Activated naive CD4-positive, alpha-beta T cell treated with anti-CD3 and anti-CD28 coated beads for 36 hours (primary cell): ENCODE results near the gene OSTF1. TPM values are rescaled to one million over a fixed set of nuclear protein-coding genes. Genes with fewer than 3 reads are reported as not detected.

Experiments
- CTCF ChIA-PET: fragments of 350-600 bp; sonication (Branson Sonifier 250); formaldehyde crosslinking; loops from one replicate; lab custom pipeline; 2021; ENCODE audit warnings: antibody characterized with exemption; lab: Charles Lee
- DNase-seq: peaks from one replicate; pipeline ENCODE4 v3.0.0-alpha.2; 2020
- H3K27ac Mint-ChIP-seq: one replicate; pipeline ENCODE4 v1.8.0; 2021; ENCODE audit warnings: mild to moderate bottlenecking, mixed read lengths
- H3K27me3 Mint-ChIP-seq: one replicate; pipeline ENCODE4 v1.8.0; 2021; ENCODE audit warnings: low read depth, mixed read lengths
- H3K36me3 Mint-ChIP-seq: one replicate; pipeline ENCODE4 v1.8.0; 2021; ENCODE audit warnings: low read depth, mixed read lengths
- H3K4me1 Mint-ChIP-seq: one replicate; pipeline ENCODE4 v1.8.0; 2021; ENCODE audit warnings: low read depth, mixed read lengths
- H3K4me3 Mint-ChIP-seq: one replicate; pipeline ENCODE4 v1.8.0; 2021; ENCODE audit warnings: mild to moderate bottlenecking, moderate library complexity, mixed read lengths
- H3K9me3 Mint-ChIP-seq: one replicate; pipeline ENCODE4 v1.8.0; 2021; ENCODE audit warnings: mixed read lengths
- intact Hi-C: fragments of 100-400 bp; cut with micrococcal nuclease; formaldehyde crosslinking; loops from one replicate; pipeline ENCODE4 v1.15.1; 2023
- total RNA-seq, 2 experiments: library from RNA; stranded (reverse); gene quantifications; one replicate each; pipeline ENCODE4 v1.2.3, GENCODE V29; 2021

OSTF1 gene
- total RNA-seq, 2 experiments from 2014 or later, result 102 to 104 TPM

GRCh38 chr9:75087289-75087823 is 958 bp upstream of the OSTF1 start:
- Mint-ChIP-seq H3K4me1 (peaks cover 56% of the 10 kb centered on the region), H3K9me3 (no peaks in the 10 kb centered on the region), H3K4me3 (peak overlapping the region; percentile 94), H3K27me3 (no peaks in the 10 kb centered on the region), H3K36me3 (peaks cover 2% of the 10 kb centered on the region), H3K27ac (peak overlapping the region; percentile 94)
- DNase-seq, result peak; percentile 66
- CTCF ChIA-PET, result interaction anchor here (0.6 to 1.4 kb wide), 6 partner anchors 16 to 303 kb away, joined by 3 to 5 read pairs (median 3); no protein-coding TSS in a partner anchor
- intact Hi-C loops, result loop anchor here (1.0 to 5.0 kb wide), 10 partner anchors 10 to 1955 kb away; partner anchors contain the start of genes ANXA1, CARNMT1, PCSK5 and RFK

- Mint-ChIP-seq H3K4me1 (peaks cover 61% of the 10 kb centered on the region), H3K9me3 (no peaks in the 10 kb centered on the region), H3K27me3 (no peaks in the 10 kb centered on the region), H3K27ac (peak overlapping the region; percentile 93), H3K36me3 (peaks cover 3% of the 10 kb centered on the region), H3K4me3 (peak overlapping the region; percentile 95)
- peak; percentile 36 for DNase-seq
- CTCF ChIA-PET, result interaction anchor here (0.9 to 1.4 kb wide), 4 partner anchors 62 to 136 kb away, joined by 3 to 5 read pairs (median 4); partner anchors contain the start of gene C9orf40
- intact Hi-C loops, result loop anchor here (1.0 to 5.0 kb wide), 7 partner anchors 59 to 1957 kb away; partner anchors contain the start of genes ANXA1, PCSK5 and RFK
Observed at GRCh38 chr9:75088646-75089372, 495 bp downstream of the OSTF1 start.

GRCh38 chr9:75089373-75089766 is 1.1 kb downstream of the OSTF1 start:
- H3K27me3 Mint-ChIP-seq, result no peaks in the 10 kb centered on the region
- CTCF ChIA-PET, result interaction anchor here (1.0 to 1.1 kb wide), 2 partner anchors 62 to 96 kb away, joined by 3 to 5 read pairs; no protein-coding TSS in a partner anchor
- peak overlapping the region; percentile 93 for H3K27ac Mint-ChIP-seq
- H3K4me1 Mint-ChIP-seq, result peaks cover 61% of the 10 kb centered on the region
- H3K36me3 Mint-ChIP-seq, result peaks cover 3% of the 10 kb centered on the region
- intact Hi-C loops, result loop anchor here (1.0 to 5.0 kb wide), 7 partner anchors 59 to 1957 kb away; partner anchors contain the start of genes ANXA1, PCSK5 and RFK
- H3K4me3 Mint-ChIP-seq, result peak overlapping the region; percentile 95
- DNase-seq, result no peak
- H3K9me3 Mint-ChIP-seq, result no peaks in the 10 kb centered on the region

GRCh38 chr9:75090579-75090978 is 2.3 kb downstream of the OSTF1 start:
- CTCF ChIA-PET, result interaction anchor here (0.6 kb wide), 1 partner anchor 40 kb away, joined by 3 read pairs; no protein-coding TSS in a partner anchor
- peaks cover 3% of the 10 kb centered on the region for H3K36me3 Mint-ChIP-seq
- intact Hi-C loops, result loop anchor here (2.0 kb wide), 2 partner anchors 14 to 34 kb away; no protein-coding TSS in a partner anchor
- H3K4me3 Mint-ChIP-seq, result peak overlapping the region; percentile 95
- no peaks in the 10 kb centered on the region for H3K9me3 Mint-ChIP-seq
- DNase-seq, result no peak
- peaks cover 63% of the 10 kb centered on the region for H3K4me1 Mint-ChIP-seq
- no peak overlapping the region for H3K27ac Mint-ChIP-seq
- no peaks in the 10 kb centered on the region for H3K27me3 Mint-ChIP-seq

GRCh38 chr9:75092766-75093165 is 4.5 kb downstream of the OSTF1 start:
- Mint-ChIP-seq H3K9me3 (no peaks in the 10 kb centered on the region), H3K27me3 (no peaks in the 10 kb centered on the region), H3K4me1 (peaks cover 67% of the 10 kb centered on the region), H3K36me3 (peaks cover 5% of the 10 kb centered on the region), H3K27ac (no peak overlapping the region), H3K4me3 (no peak overlapping the region)
- CTCF ChIA-PET, result interaction anchor here (0.7 to 1.1 kb wide), 3 partner anchors 52 to 93 kb away, joined by 3 to 5 read pairs (median 3); no protein-coding TSS in a partner anchor
- intact Hi-C loops, result loop anchor here (2.0 kb wide), 1 partner anchor 18 kb away; no protein-coding TSS in a partner anchor
- DNase-seq, result no peak

GRCh38 chr9:75096796-75097195 is 8.5 kb downstream of the OSTF1 start:
- Mint-ChIP-seq H3K4me1 (peaks cover 60% of the 10 kb centered on the region), H3K4me3 (no peak overlapping the region), H3K9me3 (no peaks in the 10 kb centered on the region), H3K36me3 (peaks cover 13% of the 10 kb centered on the region), H3K27me3 (no peaks in the 10 kb centered on the region), H3K27ac (no peak overlapping the region)
- DNase-seq, result no peak
- intact Hi-C loops, result no loop called here
- CTCF ChIA-PET, result interaction anchor here (0.6 kb wide), 1 partner anchor 10 kb away, joined by 4 read pairs; no protein-coding TSS in a partner anchor

GRCh38 chr9:75101004-75101588 is 12.8 kb downstream of the OSTF1 start:
- Mint-ChIP-seq H3K4me1 (peaks cover 59% of the 10 kb centered on the region), H3K4me3 (no peak overlapping the region), H3K9me3 (no peaks in the 10 kb centered on the region), H3K27ac (no peak overlapping the region), H3K27me3 (no peaks in the 10 kb centered on the region), H3K36me3 (peaks cover 19% of the 10 kb centered on the region)
- DNase-seq, result no peak
- CTCF ChIA-PET, result interaction anchor here (0.5 to 0.7 kb wide), 3 partner anchors 86 to 1943 kb away, joined by 3 to 5 read pairs (median 5); no protein-coding TSS in a partner anchor
- intact Hi-C loops, result no loop called here

- DNase-seq, result no peak
- CTCF ChIA-PET, result no interaction called here
- Mint-ChIP-seq H3K4me1 (peaks cover 51% of the 10 kb centered on the region), H3K4me3 (no peak overlapping the region), H3K9me3 (no peaks in the 10 kb centered on the region), H3K27me3 (no peaks in the 10 kb centered on the region), H3K36me3 (peaks cover 17% of the 10 kb centered on the region), H3K27ac (no peak overlapping the region)
- intact Hi-C loops, result no loop called here
Observed at GRCh38 chr9:75102177-75102790, 14.0 kb downstream of the OSTF1 start.

GRCh38 chr9:75104607-75105006 is 16.3 kb downstream of the OSTF1 start:
- DNase-seq, result no peak
- Mint-ChIP-seq H3K4me3 (no peak overlapping the region), H3K4me1 (peaks cover 53% of the 10 kb centered on the region), H3K27ac (no peak overlapping the region), H3K27me3 (no peaks in the 10 kb centered on the region), H3K9me3 (no peaks in the 10 kb centered on the region), H3K36me3 (peaks cover 14% of the 10 kb centered on the region)
- CTCF ChIA-PET, result interaction anchor here (0.6 to 1.0 kb wide), 3 partner anchors 97 to 331 kb away, joined by 3 read pairs; no protein-coding TSS in a partner anchor
- intact Hi-C loops, result loop anchor here (2.0 kb wide), 1 partner anchor 14 kb away; no protein-coding TSS in a partner anchor

- DNase-seq, result no peak
- intact Hi-C loops, result loop anchor here (2.0 kb wide), 1 partner anchor 14 kb away; no protein-coding TSS in a partner anchor
Observed at GRCh38 chr9:75105019-75105540, 16.8 kb downstream of the OSTF1 start.

GRCh38 chr9:75105841-75106240 is 17.5 kb downstream of the OSTF1 start:
- Mint-ChIP-seq H3K36me3 (peaks cover 13% of the 10 kb centered on the region), H3K27me3 (no peaks in the 10 kb centered on the region), H3K4me3 (no peak overlapping the region), H3K27ac (no peak overlapping the region), H3K4me1 (peaks cover 61% of the 10 kb centered on the region), H3K9me3 (no peaks in the 10 kb centered on the region)
- CTCF ChIA-PET, result interaction anchor here (0.7 kb wide), 1 partner anchor 799 kb away, joined by 3 read pairs; no protein-coding TSS in a partner anchor
- intact Hi-C loops, result loop anchor here (2.0 kb wide), 1 partner anchor 15 kb away; no protein-coding TSS in a partner anchor
- no peak for DNase-seq

More at GRCh38 chr9:75105019-75105540, 16.8 kb downstream of the OSTF1 start:
- Mint-ChIP-seq H3K9me3 (no peaks in the 10 kb centered on the region), H3K4me3 (no peak overlapping the region), H3K27me3 (no peaks in the 10 kb centered on the region), H3K4me1 (peaks cover 57% of the 10 kb centered on the region), H3K36me3 (peaks cover 14% of the 10 kb centered on the region), H3K27ac (no peak overlapping the region)
- CTCF ChIA-PET, result interaction anchor here (0.7 to 1.0 kb wide), 2 partner anchors 41 to 96 kb away, joined by 3 read pairs; no protein-coding TSS in a partner anchor
